ENCODE measurements around the gene ITPR2.
"Not testable (repeated sequence)": the region's sequence is repeated elsewhere in the genome, so short reads cannot be mapped to it uniquely, and the experiment has no call there.

ITPR2 gene

GRCh38 chr12:26614011-26614616 lies 218.9 kb downstream of the ITPR2 start:
- peak; percentile 35 for DNase-seq

- DNase-seq = no peak
These were observed 220.8 kb downstream of the ITPR2 start for GRCh38 chr12:26612203-26612602.

GRCh38 chr12:26611598-26611997 lies 221.4 kb downstream of the ITPR2 start:
- no peak for DNase-seq

GRCh38 chr12:26610774-26611173 lies 222.2 kb downstream of the ITPR2 start:
- DNase-seq = no peak

GRCh38 chr12:26609986-26610385 lies 223.0 kb downstream of the ITPR2 start:
- DNase-seq = no peak

- no peak for DNase-seq
These were observed 224.3 kb downstream of the ITPR2 start for GRCh38 chr12:26608706-26609105.

- no peak for DNase-seq
These were observed 224.7 kb downstream of the ITPR2 start for GRCh38 chr12:26608273-26608672.

- no peak for DNase-seq
These were observed 226.1 kb downstream of the ITPR2 start for GRCh38 chr12:26606911-26607310.

- not testable (repeated sequence) for DNase-seq
These were observed 228.2 kb downstream of the ITPR2 start for GRCh38 chr12:26604813-26605212.

GRCh38 chr12:26599096-26599695 lies 233.8 kb downstream of the ITPR2 start:
- DNase-seq = no peak

- DNase-seq = no peak
These were observed 237.2 kb downstream of the ITPR2 start for GRCh38 chr12:26595806-26596205.

- no peak for DNase-seq
These were observed 252.4 kb downstream of the ITPR2 start for GRCh38 chr12:26580619-26581018.

- no peak for DNase-seq
These were observed 256.7 kb downstream of the ITPR2 start for GRCh38 chr12:26576266-26576665.

- DNase-seq = no peak
These were observed 259.6 kb downstream of the ITPR2 start for GRCh38 chr12:26573225-26573909.

- no peak for DNase-seq
These were observed 260.9 kb downstream of the ITPR2 start for GRCh38 chr12:26572137-26572536.

GRCh38 chr12:26571560-26571959 lies 261.4 kb downstream of the ITPR2 start:
- no peak for DNase-seq

GRCh38 chr12:26567126-26567525 lies 265.9 kb downstream of the ITPR2 start:
- no peak for DNase-seq

- DNase-seq = peak; percentile 30
These were observed 266.3 kb downstream of the ITPR2 start for GRCh38 chr12:26566675-26567074.

- no peak for DNase-seq
These were observed 266.8 kb downstream of the ITPR2 start for GRCh38 chr12:26566186-26566585.

GRCh38 chr12:26564391-26564790 lies 268.6 kb downstream of the ITPR2 start:
- no peak for DNase-seq

- no peak for DNase-seq
These were observed 269.4 kb downstream of the ITPR2 start for GRCh38 chr12:26563552-26563951.

GRCh38 chr12:26557326-26557725 lies 275.7 kb downstream of the ITPR2 start:
- DNase-seq = no peak

GRCh38 chr12:26556916-26557315 lies 276.1 kb downstream of the ITPR2 start:
- DNase-seq = no peak

GRCh38 chr12:26555139-26555538 lies 277.9 kb downstream of the ITPR2 start:
- no peak for DNase-seq
